Measurements from ENCODE around the gene PLEK.
"Not testable (repeated sequence)": the region's sequence is repeated elsewhere in the genome, so short reads cannot be mapped to it uniquely, and the experiment has no call there.

PLEK gene, protein sequence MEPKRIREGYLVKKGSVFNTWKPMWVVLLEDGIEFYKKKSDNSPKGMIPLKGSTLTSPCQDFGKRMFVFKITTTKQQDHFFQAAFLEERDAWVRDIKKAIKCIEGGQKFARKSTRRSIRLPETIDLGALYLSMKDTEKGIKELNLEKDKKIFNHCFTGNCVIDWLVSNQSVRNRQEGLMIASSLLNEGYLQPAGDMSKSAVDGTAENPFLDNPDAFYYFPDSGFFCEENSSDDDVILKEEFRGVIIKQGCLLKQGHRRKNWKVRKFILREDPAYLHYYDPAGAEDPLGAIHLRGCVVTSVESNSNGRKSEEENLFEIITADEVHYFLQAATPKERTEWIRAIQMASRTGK

DNA sequence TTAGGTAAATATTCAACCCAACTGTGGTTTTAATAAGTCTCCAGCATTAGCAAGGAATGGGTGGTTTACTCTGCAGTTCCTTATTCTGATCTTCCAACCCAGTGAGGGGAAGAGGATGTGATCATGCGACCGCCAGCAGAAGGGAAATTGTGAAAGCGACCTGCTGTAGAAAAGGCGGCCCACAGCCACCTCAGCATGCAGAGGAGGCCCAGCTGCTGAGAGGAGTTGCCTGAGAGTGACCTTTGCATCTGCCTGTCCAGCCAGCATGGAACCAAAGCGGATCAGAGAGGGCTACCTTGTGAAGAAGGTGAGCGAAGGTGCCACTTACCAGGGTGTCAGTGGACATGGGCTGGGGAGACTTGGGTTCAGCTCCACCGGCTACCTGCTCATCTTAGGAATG lies at the start of gene PLEK:
PLEK (plus strand) TSS at position 196 of the 400 bp plus-strand sequence; CDS start at position 266, 70 bp downstream.
- DNase-seq (ENCODE audit: low read depth in 3 of 3): no peak

DNA sequence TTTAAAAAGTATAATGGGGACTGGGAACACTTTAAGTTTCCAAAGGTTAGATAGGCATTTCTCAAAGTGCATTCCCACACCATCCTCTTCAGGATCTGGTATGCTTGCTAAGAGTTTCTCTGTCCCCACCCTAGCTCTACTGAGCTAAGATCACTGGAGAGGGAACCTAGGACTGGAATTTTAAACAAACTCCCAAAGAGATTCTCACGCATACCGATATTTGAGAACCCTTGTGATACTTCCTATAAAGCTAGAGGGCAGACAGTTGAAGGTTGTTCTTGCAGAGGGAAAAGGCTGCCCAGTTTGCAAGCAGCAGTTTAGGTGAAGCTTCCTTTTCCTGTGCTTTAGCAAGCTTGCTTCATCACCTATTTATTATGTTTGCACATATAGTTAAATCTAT lies 49.0 kb upstream of the PLEK start:
- no peak for DNase-seq (ENCODE audit: low read depth in 3 of 3)

DNA sequence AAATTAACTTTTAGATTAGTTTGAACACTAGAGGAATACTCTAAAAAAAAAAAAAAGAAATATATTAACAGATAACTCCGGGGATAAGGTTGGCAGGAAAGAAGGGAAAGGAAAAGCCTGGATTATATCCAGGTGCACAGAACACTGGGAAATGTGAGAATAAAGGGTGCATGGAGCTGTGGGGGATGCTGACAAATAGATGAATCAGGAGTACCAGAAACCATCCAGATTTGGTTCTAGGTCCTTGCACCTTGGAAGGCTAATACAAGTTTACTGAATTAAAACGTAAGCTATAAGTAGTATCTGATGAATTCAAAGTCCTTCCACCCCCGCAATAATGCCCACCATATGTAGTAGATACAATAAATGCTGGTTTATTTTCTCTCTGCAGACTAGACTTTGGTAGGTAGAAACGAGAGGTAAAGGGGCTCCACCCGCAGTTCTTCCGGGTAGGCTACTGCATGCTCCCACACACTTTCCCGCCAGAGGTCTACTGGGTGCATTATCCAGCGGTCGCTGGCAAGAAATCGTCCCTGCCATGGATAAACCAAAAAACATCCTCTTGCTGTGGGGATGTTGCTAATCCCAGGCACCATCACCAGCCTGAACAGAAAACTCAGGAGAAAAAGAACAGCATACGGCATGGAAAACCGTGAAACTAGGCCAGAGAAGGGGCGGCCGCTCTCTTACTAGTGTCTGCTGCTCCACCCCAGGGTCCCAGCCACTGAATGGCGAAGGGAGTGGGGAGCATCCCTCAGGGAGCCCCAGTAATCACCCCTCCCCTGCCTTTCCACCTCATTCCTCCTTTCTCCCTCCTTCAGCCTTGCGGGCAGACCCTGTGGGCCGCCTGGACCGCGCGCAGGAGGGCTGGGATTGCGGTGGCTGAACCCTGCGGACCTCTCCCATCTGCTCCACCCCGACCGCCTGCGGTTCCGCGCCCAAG lies 46.8 kb upstream of the PLEK start:
- no peak for DNase-seq (ENCODE audit: low read depth in 3 of 3)

DNA sequence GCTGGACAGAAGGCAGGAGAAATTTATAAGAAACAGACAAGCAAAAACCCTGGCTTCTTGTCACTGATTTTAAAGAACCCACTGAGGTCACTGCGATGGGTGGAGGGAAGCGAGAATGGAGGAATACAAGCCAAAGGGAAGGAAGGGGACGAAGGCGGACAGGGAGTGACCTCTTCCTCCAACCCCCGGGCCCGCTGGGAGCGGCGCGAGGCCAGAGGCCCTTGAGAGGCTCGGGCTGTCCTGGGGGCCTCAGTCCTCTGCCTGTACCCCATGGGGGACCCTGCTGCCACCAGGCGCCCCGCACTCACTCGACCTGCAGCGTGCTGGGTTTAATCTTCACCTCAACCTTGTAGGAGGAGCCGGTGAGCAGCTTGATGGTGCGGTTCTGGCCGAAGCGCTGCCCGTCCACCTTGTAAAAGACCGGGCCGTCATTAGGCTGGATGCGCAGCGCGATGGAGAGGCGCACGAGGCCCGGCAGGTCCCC lies 46.1 kb upstream of the PLEK start:
- DNase-seq (ENCODE audit: low read depth in 3 of 3): no peak

DNA sequence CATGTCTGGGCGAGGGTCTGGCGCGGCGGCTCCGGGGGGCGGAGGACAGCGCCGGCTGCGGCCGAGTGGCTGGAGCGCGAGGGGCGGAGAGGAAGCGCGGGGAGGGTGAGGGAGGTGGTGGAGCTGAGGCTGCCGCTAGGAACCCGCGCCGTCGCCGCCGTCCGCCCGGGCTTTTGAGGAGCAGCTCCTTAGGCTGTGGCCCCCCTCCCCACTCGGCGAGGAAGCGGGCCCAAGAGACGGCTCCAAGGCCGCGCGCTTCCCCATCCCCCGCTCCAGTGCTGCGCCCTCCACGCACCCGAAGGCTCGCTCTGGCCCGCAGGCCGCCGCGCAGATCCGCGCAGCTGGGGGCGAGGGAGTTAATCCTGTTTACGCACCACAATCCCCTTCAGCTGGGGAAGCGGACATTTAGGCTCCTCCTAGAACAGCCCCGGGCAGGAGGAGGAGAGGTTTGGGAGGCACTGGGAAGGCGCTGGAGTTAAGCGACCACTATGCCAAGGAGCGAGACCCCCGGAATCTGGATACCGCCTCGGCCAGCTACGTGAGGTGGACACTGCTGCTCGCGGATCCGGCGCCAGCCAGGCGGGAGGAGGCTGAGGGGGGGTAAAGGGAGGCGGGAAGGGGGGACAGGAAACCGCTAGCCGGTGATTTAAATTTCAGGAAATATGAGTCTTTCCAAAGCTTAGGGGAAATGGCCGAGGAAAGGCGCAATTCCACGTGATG lies 45.5 kb upstream of the PLEK start, which contains the start of gene CNRIP1:
CNRIP1 (minus strand) TSS at position 552 of the 720 bp plus-strand sequence; CDS start at position 3, 549 bp downstream.
- peak in 1 of 3 donors; percentile 9 for DNase-seq (ENCODE audit: low read depth in 3 of 3)

DNA sequence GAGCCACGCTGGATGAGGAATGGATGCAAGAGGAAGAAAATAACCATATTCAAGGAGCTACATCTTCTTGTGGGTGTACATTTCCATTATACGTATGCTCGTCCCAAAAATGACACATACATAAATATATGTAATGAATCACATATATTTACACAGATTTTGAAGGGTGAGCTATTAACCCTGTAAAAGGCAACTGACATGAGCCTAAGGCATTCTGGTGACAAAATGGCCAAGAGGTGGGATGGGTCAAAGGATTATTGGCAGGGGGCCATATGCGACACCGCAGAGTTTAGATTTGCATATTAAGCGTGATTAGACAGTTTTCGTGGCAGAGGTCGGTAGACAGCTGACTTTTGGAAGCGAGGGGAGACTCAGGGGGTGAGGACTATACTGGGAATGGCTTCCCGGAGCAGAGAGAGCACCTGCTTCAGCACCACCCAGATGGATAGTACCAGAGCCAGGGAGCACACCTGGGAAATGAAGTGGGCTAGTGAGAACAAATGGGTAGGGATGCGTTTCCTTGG lies 44.9 kb upstream of the PLEK start:
- DNase-seq (ENCODE audit: low read depth in 3 of 3): no peak

DNA sequence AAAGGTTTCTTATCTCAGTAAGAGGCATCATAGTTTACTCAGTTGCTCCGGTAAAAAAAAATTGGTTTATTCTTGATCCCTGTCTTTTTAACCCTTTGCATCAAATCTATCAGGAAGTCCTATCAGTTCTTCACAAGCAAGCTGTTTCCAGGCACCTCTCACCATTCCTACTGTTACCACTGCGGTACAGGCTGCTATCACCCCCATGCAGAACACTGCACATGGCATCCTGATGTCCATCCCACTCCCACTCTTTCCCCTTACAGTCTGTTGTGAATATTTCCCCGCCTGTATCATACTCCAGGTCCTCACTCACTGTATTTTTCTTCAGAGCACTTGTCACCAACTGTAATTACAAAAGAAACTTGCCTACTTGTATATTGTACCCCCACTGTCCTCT lies 40.0 kb upstream of the PLEK start:
- no peak for DNase-seq (ENCODE audit: low read depth in 3 of 3)

DNA sequence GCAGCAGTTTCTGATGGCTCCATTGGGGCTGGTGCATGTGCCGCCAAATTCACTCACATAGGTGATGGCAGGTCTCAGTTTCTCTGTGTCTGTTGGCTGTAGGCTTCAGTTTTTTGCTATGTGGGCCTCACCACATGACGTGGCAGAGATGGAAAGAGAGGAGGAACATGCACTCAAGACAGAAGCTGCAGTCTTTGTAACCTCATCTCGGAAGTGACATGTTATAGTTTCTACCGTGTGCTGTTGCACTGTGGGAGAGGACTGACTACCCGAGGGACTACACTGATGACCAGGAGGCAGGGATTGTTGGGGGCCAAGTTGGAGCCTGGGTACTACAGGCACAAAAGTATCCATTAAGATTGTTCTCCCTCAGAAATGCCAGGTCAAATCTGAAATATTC lies 36.2 kb upstream of the PLEK start:
- no peak for DNase-seq (ENCODE audit: low read depth in 3 of 3)

DNA sequence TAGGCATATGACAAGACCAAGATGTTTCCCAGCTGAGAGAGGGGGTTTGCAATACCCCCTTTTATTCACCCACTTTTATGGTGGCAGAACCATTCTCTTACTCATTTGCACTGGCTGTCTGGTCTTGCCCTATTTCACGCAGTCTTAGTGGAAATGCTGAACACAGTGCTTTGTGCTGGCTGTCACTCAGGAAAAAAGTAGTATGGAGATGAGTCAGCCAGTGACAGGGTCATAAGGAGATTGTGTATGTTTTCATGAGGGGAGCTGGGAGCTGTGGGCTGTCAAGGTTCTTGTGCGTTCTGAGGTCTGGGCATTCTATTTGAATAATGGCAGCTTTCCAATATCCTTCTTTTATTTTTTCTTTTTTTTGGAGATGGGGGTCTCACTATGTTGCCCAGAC lies 34.4 kb upstream of the PLEK start:
- no peak for DNase-seq (ENCODE audit: low read depth in 3 of 3)

DNA sequence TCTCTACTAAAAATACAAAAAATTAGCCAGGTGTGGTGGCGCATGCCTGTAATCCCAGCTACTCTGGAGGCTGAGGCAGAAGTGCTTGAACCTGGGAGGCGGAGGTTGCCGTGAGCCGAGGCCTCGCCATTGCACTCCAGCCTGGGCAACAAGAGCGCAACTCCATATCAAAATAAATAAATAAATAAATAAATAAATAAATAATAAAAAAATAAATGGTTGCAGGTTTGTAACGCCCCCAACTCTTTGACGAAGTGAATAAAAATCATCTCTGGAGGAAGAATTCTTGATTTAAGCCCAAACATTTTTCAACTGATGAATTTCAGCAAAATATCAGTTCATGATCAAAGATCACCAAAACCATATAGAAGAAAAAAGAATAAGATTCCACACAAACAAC lies 32.1 kb upstream of the PLEK start:
- DNase-seq (ENCODE audit: low read depth in 3 of 3): no peak

DNA sequence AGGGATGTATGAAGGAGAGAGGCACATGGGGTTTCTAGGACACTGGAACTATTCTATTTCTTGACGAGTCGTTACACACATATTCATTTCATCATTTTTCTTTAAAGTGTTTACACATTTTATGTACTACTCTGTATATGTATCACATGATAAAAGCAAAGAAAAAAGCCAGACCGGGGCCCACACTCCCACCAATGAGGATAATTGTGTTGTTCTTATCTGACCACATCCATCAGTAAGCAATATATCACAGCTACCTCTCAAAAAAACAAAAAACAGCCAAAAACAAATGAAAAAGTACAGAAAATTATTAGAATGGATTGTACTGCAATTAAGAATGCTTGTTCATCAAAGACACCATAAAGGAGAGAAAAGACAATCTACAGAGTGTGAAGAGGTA lies 31.2 kb upstream of the PLEK start:
- DNase-seq (ENCODE audit: low read depth in 3 of 3): no peak

DNA sequence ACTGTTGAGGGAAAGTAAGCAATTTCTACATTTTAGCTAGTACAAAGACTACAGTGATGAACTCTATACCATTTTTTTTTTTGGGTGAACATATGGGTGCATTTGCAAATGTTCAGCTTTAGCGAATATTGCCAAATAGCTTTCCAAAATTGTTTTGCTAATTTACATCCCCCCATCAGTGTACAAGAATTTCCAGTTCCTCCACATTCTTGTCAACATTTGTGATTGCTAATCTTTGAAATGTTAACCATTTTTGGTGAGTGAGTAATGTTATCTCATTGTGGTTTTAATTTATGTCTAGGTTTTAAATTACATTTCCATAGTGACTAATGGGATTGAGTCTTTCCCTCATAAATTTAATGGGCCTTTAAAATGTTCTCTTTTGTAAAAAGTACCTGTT lies 28.9 kb upstream of the PLEK start:
- DNase-seq (ENCODE audit: low read depth in 3 of 3): no peak

DNA sequence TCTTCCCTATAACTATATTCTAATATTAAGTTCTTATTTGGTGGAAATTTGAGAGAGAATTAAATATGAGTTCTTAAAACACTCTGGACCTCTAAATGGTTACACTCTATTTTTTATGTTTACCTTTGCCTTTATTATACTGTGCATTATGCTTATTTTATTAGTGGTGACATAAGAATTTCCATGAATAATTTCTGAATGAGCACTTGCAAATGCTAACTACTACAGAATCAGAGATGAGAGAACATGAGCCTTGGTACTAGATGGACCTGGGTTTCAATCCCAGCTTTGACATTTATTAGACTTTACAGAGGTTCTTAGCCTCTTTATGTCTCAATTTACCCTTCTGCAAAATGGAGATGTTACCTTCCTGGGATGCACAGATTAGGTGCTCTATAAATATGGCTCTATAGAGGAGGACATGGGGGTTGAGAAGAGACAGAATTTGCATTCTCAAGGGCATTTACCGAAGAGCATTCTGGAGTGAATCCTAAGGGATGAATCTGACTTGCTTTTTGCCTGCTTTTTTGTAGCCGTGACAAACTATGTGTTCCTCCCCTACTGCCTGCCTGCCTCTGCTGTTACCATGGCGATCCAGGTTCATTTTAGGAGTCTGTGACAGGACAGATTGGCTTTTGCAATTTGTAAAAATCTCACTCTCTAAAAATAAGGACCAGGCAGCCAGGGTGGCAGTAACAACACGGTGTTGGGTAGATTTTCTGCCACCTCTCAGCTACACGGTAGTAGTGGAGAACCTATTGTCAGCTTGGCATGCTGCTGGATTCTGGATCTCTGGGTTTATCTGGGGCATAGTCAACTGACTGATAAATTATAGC lies 24.6 kb upstream of the PLEK start:
- DNase-seq (ENCODE audit: low read depth in 3 of 3): no peak

DNA sequence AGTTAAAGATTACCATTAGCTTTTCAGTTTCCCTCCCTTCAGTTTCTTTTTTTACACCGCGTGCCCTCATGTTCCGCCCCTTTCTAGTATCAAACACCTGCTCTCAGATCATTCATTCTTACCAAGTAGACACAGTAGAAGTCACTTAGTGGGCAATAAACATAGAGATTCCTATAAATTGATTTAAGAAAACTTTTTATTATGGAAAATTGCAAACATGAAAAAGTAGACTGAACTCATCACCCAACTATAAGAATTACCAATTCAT lies 24.1 kb upstream of the PLEK start:
- no peak for DNase-seq (ENCODE audit: low read depth in 3 of 3)

DNA sequence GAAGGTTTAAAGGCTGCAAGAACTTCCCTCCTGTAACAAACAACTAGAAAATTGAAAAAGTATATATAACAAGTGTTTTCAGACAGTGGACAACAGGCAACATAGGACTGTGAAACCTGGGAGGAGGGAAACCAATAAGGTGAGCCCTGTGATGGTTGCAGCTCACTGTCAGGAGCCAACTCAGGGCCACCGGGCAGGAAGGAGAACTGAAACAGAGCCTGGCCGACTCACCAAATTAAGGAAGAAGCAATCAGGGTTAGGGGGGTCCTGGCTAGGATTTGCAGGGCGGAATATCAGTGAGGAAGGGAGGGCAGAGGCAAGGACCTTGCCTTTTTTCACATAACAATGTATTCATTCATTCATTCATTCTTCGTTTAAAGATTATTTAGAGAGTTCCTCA lies 23.5 kb upstream of the PLEK start:
- no peak for DNase-seq (ENCODE audit: low read depth in 3 of 3)

DNA sequence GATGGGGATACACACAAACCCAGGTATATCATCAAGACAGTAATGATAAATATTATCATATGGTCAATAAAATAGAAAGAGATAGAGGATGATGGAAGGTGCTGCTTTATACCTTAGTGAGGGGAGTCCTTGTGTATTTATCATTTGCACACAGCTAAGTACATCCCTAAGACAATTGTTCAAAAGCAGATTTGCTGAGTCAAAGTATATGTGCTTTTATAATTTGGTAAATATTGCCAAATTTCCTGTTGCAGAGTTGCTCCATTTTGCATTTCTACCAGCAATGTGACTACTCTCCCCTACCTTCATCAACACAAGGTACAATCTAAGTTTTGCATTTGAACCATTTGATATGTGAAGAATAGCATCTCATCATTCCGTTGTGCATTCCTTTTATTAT lies 22.6 kb upstream of the PLEK start:
- no peak for DNase-seq (ENCODE audit: low read depth in 3 of 3)

DNA sequence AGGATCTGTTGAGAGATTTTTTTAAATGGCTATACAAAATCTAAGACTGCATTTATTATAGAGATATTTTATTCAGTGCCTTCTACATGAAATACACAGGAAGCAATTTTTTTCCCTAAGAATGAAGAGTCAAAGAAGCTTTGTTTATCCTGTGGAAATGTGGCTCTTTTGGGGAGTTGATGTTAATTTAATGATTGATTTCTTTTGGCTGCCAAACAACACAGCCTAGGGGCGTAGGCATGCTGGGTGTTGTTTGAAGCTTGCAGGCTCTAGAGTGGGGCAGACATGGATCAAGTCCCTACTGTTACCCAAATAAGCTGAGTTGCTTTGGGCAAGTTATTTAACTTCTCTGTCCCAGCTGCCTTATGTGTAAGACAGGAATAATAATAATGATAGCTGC lies 21.1 kb upstream of the PLEK start:
- no peak for DNase-seq (ENCODE audit: low read depth in 3 of 3)

DNA sequence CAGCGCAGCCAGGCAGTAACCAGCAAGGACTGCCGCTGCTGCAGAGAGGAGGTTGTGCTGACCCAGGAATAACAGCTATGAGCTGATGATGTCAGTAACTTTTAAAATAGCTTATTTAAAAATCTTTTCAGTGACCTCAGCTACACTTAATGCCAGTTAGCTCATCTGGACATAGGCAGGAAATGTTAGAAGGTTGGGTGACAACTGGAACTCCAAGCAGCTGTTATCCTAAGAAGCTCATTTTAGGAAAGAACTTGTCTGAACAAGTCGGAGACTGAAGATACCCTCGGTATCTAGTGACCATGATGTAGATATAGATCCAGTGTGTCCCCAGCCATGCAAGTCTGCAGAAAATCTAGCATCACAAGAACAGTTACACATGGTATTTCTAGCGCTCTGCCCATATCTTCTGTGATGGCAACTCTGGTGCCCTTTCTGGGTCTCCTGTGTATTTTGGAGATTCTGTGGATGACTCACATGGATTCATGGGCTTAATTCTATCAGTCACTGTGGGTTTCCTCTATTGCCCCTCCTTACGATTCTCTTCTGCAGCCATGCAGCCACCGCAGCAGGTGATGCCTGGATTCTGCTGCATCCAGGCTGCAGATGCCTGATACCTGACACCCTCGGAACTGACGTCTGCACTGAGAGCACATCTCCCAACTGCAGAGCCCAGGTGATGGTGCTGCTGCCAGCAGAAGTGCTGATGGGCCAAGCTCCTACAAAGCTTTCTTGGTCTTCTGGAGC lies 19.8 kb upstream of the PLEK start:
- no peak for DNase-seq (ENCODE audit: low read depth in 3 of 3)

DNA sequence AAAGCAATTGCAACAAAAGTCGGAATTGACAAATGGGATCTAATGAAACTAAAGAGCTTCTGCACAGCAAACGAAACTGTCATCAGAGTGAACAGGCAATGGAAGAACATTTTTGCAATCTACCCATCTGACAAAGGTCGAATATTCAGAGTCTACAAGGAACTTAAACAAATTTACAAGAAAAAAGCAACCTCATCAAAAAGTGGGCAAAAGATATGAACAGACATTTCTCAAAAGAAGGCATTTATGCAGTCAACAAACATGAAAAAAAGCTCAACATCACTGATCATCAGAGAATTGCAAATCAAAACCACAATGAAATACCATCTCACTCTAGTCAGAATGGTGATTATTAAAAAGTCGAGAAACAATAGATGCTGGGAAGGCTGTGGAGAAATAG lies 16.0 kb upstream of the PLEK start:
- not testable (repeated sequence) for DNase-seq (ENCODE audit: low read depth in 3 of 3)

DNA sequence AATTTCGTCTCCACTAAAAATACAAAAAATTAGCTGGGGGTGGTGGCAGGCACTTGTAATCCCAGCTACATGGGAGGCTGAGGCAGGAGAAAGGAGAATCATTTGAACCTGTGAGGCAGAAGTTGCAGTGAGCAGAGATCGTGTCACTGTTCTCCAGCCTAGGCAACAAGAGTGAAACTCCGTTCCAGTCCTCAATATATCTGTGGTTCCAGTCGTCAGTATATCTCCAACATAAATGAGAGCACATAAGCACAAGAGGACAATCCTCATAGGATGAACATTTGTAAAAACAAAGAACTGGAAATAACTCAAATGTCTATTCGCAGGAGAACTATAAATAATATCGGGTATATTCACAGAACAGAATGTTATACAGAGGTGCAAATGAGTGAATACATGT lies 13.1 kb upstream of the PLEK start:
- no peak for DNase-seq (ENCODE audit: low read depth in 3 of 3)
